ENCODE results near the gene RACK1.
A peak's percentile ranks its signal among the peaks of the same experiment; 100 is the strongest.
"Not testable (repeated sequence)": the region's sequence is repeated elsewhere in the genome, so short reads cannot be mapped to it uniquely, and the experiment has no call there.

RACK1 gene

DNA sequence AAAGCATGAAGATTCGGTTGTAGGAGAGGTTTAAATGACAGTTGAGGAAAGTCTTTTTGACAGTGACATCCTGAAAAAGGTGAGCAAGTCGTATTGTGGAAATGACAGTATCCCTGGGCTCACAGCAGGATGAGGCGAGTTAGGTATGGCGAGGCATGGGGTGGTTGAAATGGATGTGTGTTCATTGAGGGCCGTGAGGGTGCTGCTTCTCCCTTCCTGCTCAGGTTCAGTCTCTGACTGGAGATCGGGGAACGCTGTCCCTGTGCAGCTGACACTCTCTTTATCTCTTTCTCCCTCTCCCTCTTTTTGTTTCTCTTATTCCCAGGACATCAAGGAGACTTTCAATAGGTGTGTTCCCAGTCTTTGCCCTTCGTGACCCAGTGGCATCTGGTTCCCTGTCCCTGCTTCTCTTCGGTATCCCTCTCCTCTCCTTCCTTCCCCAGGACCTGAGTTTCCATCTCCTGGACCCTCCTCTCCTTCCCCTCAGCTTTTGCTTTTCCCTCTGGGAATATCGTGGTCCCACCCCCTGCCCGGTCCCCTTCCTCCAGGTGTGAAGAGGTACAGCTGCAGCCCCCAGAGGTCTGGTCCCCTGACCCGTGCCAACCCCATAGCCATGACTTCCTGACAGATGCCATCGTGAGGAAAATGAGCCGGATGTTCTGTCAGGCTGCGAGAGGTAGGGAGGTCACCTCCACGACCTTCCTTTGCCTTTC is 10.5 kb downstream of the RACK1 start:
- no peak for DNase-seq

DNA sequence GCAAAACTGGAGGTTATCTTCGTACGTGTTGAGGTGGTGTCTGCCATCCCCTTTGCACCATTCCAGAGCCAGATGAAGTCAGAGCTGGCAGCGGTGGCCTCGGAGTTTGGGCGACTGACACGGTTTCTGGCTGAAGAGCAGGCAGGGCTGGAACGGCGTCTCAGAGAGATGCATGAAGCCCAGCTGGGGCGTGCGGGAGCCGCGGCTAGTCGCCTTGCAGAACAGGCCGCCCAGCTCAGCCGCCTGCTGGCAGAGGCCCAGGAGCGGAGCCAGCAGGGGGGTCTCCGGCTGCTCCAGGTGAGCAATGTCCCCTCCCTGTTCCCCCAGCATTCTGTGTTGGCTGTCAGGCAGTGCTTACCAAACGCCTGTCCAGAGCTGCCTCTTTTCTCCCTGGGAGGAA is 11.1 kb downstream of the RACK1 start:
- DNase-seq = no peak

DNA sequence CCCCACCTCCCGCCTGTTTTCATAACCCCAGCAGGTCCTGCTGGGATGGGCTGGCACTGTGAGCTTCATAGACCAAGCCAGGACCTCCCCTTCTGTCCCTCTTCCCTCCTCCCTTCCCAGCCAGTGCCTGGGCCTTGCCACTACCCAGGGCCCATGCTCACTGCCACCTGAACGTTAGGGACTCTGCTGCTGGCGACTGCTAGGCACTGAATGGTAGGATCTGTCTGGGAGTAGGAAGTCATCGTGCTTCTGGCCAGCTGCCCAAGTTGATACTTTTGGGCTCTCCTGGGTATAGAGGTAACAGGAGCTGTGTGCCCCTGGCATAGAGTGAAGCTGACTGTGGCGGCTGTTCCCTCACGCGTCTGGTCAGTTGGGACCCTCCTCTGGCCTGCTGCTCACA is 12.3 kb downstream of the RACK1 start:
- no peak for DNase-seq

DNA sequence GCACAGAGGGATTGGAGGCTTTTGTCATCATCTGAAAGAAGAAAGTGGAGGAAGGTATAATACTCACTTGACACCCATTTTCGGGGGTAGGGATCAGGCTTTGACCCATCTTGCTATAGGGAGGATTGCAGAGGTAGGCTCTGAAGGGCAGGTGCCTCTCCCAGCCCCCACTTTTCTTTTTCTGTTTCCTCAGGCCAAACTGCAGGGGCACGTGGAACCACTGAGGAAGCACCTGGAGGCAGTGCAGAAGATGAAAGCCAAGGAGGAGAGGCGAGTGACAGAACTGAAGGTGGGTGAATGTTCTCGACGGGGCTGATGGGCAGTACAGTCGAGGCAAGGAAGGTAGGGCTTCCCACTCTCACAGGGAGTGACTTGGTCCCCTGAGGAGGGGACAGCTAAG is 13.2 kb downstream of the RACK1 start:
- no peak for DNase-seq

DNA sequence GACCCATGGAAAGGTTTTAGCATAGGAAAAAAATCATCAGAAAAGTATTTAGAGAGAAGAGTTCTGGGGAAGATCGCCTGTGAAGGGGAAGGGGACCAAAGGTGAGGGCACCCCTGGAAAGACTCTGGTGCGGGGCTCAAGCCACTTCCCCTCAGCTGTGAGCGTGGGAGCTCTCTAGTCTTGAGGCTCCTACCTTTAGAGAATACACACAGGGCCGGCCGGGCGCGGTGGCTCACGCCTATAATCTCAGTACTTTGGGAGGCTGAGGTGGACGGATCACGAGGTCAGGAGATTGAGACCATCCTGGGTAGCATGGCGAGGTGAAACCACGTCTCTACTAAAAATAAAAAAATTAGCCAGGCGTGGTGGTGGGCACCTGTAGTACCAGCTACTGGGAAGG is 13.7 kb downstream of the RACK1 start:
- no peak for DNase-seq

DNA sequence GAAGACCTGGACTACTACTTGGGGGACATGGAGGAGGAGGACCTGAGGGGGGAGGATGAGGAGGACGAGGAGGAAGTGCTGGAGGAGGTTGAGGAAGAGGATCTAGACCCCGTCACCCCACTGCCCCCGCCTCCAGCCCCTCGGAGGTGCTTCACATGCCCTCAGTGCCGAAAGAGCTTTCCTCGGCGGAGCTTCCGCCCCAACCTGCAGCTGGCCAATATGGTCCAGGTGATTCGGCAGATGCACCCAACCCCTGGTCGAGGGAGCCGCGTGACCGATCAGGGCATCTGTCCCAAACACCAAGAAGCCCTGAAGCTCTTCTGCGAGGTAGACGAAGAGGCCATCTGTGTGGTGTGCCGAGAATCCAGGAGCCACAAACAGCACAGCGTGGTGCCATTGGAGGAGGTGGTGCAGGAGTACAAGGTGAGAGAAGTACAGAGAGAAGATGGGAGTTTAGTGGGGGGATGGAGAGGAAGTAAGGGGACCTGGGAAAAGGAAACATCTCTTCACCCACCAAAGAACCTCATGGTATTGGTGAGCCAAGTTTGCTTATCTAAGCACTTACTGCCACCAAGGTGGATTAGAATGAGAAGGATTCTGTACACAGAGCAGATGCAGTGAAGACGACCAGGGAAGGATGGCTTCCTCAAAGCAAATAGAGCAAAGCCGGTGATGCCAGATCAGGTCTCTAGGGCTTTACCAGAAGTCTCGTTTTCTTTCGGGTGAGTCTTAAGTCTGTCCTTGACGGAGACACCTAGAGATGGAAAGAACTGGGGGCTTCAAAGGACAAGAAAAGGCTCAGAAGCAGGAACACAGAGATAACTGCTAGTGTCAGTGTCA is 19.1 kb downstream of the RACK1 start:
- DNase-seq = peak; percentile 52

DNA sequence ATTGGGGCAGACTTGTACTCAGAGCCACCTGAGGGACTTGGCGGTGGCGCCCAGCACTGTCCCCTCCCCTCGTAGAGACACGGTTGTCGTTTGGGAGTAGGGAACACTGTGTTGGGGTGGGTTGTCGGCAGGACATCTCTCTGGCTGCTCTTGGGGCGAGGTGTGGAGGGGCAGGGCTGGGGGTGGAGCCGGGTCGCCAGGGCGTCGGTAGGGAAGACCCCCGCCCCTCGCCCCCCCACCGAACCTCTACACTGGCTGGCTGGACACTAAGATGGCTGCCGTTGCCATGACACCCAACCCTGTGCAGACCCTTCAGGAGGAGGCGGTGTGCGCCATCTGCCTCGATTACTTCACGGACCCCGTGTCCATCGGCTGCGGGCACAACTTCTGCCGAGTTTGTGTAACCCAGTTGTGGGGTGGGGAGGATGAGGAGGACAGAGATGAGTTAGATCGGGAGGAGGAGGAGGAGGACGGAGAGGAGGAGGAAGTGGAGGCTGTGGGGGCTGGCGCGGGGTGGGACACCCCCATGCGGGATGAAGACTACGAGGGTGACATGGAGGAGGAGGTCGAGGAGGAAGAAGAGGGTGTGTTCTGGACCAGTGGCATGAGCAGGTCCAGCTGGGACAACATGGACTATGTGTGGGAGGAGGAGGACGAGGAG is 19.8 kb downstream of the RACK1 start:
- DNase-seq = no peak

DNA sequence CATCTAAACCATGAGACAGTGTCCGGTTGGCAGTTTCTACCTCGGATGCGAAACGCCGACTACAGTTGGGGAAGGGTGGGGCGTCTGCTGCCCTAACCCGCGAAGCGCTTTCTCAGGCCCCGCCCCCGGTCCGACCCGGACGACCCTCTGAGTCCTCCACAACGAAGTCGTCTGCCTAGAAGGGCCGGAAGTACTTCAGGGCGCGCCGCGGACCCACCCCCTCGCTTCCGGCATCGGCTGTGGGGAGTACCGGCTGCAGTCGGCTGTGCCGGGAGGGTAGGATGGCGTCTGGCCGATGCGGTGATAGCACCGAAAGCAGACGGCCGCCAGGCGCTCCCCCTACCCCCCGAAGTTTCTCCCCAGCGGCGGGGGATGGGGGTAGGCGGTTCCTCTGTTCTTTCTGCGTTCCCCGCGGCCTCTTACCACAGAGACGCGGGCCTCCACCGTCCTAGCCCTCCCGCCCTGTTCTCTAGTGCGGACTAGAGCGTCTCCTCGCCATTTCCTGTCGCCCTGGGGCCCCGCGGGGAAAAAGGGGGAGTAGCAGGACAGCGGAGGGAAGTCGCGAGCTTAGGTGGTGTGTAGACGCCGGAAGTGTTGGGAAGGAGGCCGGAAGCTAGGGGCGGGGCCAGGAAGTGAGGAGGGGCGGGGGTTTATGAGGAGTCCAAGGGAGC is 20.5 kb downstream of the RACK1 start, which contains the start of gene TRIM41:
TRIM41 (plus strand) TSS at position 224 of the 671 bp plus-strand sequence. CDS start 719 bp downstream, outside the sequence.
- DNase-seq = peak; percentile 98

DNA sequence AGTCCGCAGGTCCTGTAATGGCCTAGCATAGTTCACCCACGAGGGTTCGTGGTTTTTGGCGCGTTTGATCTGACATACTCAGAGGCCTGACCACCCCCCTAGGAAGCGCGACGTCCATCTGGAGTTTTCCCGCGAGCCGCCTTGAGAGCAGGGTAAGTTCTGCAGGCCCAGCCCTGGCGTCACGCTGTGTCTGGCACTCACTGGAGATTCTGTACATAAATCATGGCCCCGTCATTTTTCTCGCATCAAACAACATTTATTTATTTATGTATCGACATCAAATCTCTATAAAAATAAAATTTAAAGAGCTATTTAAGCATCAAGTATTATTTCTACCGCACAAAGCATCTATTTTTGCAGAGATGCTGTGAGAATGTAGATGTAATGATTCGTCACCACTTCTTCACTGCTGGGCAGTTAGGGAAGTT is 21.1 kb downstream of the RACK1 start:
- DNase-seq = no peak

DNA sequence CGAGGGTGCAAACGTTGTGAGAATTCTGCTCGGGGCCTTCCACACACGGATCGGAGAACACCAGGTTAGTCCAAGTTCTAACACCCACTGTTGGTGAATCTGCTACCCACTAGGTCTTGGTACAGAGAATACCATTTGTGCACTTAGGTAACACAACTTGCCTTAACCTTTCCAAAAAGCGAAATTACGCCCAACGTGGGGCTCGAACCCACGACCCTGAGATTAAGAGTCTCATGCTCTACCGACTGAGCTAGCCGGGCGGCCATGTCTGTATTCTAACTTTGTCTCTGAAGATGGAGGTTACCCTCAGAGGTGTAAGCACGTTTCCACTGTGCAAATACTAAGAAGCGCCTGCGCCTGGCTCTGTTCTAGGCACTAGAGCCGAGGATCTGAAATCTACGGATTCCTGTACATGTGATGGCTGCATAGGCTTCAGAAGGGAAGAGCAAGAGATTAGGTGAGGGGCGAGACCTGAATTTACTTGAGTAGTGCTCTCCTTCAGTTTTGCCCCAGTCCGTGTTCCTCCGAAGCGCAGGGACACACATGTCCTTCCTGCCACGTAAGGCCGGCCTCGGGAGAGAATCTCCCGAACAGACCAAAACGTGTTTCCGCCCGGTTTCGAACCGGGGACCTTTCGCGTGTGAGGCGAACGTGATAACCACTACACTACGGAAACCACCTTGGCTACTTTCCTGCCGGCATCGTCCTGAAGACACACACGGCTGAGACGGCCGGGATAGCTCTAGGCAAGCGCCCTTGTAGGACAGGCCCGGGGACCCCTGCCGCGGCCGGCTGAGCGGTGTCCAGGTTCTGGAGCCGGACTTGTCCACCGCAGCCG is 21.7 kb downstream of the RACK1 start:
- peak; percentile 97 for DNase-seq

DNA sequence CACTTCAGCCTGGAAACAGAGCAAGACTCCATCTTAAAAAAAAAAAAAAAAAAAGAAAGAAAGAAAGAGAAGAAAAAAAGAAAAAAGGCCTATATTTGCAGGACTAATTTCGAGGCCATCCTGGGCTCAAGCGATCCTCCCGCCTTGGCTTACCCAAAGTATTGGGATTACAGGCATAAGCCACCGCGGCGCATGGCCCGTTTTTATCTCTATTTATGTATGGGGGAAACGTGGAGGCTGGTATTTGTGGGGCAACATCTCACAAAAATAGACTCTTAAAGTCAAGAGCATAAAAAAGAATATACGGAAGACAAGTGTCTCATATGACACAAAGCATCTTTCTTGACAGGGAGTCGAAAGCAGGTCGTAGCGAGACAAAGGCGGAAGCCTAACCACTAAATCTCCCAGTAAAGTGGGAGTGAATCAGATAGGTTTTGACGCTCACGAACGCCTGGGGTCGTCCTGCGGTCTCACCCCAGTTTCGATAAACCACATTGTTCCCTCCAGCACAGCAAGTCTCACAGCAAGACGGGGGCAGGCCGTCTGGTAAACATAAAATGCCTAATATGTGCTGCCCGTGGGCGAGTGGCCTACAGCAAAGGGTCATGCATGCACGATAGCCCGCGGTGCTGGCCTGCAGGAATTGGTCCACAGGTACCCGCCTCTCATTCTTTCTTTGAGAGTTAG is 22.5 kb downstream of the RACK1 start:
- peak; percentile 59 for DNase-seq

DNA sequence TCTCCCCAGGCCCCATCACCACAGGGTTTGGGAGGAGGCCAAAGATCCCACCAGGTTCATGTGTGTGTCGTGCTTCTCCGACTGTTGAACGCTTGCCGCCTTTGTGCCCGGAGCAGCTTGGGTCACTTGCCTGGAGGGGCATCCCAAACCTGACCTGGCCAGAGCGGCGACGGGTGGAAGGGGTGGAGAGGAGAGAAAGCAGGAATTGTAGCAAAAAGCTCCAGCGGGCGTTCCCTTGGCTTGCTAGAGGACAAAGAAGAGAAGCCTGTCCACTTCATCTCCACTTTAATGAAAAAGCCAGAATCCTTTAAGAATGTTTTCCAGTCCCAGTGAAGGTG is 23.6 kb downstream of the RACK1 start:
- DNase-seq = no peak

DNA sequence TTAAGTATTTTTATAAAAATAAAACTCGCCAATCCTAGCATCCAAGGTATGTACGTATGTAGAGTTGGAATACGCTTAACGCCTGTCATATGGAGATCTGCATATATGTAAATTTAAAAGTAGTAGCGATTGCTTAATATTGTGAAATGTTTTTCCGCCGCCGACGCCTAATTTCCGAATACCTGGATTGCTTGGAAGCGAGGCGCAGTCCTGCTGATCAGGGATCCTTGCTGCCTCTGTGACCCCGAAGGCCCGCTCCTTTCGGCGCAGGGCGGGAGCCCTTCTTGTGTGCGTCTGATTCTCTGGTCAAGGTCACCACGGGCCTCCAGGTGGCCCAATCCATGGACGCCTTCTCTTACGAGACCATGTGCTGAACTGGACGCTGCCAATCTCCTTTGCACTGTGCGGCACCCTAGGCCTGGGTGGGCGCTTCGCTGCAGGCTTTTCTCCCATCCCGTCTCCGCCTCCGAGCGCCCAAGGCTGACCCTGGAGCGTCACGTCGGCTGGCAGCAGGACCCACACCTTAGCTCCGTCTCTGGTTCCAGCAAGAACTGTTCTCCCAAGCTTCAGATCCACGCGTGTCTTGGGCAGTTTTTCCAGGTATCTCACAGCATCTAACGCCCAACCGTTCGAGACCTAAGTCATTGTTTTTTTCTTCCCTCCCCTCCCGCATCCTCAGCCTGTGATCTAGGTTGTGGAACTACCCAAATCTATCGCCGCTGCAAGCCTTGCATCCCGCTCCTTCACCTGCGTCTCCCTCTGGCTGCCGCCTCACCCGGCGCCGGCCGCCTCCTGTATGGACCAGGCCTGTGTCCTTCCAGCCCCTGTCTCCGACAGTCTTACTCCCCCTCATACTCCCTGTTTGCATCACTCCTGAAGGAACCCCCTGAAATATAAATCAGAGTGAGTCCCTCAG is 24.2 kb downstream of the RACK1 start:
- DNase-seq = no peak

DNA sequence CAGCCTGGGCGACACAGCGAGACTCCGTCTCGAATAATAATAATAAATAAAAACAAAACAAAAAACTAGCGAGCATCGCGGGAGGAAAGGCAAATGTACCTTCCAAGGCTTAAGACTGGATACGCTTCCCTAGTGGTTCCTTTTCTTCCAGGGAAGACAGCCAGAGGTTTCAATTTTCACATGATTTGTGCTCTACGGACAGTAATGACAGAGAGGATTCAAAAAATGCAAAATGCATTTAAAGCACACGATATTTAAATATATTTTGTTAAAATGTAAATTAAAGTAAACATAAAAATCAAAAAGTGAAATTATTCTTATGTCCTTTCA is 24.9 kb downstream of the RACK1 start:
- DNase-seq = no peak

DNA sequence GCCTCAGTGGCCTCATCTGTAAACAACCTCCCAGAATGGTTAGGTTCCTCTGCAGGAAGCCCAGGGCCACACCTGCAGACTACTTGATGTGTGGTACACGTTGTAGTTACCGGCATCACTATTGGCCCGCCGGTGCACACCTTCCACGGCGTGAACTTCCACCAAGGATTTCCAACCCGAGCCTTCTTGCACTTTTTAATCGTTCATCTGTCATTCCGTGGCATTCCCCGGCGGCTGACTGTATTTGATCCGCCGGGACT is 26.0 kb downstream of the RACK1 start:
- DNase-seq = peak; percentile 43

DNA sequence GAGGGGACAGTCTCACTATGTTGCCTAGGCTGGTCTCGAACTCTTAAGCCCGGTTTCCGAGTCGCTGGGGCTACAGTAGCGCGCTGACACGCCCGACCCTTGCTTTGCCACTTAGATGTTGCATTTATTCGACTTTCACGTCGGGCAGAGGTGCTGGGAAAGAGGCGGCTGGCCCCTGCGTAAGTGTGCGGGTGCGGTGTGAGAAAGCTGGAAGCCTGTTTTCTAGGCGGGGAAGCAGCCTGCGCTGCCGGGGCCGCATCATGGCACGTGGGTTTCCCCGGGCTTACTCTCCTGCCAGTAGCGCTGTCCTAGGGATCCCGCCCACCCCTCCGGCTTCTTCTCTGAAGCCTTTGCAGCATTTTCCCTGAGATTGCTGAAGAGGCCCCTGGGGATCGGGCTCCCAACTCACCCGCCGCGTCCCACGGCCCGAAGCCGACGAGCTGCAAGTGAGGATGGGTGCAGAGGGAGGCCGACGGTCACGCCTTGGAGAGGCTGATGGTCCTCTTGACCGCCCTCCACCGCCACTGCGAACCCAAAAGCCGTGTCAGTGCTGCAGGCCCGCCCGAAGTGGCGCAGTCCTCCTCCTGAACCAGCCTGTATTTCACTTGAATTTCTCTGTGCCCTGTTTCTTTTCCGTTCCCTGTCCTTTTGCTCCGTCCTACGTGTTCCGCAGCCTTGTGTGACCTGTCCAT is 26.4 kb downstream of the RACK1 start:
- peak; percentile 62 for DNase-seq

DNA sequence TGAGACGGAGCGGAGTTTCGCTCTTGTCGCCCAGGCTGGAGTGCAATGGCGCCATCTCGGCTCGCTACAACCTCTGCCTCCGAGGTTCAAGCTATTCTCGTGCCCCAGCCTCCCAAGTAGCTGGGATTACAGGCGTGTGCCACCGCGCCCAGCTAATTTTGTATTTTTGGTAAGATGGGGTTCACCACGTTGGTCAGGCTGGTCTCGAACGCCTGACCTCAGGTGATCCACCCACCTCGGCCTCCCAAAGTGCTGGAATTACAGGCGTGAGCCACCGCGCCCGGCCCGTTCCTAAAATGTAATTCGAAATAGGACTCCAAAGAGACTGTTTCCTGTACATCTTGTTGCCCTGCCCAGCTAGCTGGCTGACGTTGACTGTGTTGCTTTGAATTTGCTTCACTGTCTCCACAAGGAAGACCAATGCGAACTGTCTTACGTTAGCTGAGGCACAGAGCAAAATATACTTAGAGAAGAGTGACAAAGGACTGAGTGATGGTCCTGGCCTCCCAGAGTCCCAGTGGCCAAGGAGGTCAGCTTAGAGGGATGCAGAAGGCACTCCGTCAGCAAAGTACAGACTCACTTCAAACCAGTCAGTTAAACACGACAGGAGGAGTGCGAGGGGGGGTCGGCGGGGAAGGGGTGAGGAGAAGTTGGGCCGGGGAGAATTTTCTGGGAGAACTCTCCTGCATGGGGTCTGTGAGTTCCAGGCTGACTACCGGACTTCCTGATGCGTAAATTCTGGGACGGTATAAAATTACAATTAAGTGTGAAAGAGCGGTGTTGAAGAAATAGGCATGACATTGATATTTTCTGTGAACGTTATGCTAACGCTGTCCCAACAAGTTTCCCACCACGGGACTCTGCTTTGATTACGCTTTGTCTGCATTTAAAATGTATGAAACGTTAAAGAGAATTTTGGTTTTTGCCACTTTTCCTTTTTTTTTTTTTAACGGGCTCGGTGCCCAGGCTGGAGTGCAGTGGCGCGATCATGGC is 27.4 kb downstream of the RACK1 start:
- no peak for DNase-seq

DNA sequence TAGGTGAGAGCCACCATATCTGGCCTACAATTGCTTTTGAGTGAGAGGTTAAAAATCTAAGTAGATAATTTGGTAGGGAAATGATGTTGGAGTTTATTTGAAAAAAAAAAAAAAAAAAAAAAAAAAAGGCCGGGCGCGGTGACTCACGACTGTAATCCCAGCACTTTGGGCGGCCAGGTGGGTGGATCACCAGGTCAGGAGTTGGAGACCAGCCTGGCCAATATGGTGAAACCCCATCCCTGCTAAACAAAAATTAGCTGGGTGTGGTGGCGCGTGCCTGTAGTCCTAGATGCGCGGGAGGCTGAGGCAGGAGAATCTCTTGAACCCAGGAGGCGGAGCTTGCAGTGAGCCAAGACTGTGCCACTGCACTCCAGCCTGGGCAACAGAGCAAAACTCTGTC is 29.5 kb downstream of the RACK1 start:
- not testable (repeated sequence) for DNase-seq

DNA sequence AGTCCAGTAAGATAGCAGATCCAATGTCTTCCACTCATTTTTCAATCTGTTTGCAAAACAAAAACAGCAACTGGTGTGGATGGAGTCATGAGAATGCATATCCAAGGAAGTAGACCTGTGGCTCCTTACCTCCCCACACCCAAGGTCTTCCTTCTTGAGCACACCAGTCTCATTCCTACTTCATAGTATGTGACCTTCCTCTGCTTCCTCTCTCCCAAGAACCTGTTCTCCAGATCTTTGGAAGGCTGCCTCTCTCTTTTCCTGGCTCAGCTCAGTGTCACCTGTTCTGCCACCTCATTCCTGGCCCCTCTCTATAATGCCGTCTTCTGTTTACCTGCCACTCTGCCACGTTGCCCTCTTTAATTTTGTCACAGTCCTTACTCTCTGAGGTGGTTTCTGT is 30.8 kb downstream of the RACK1 start:
- no peak for DNase-seq

All from activated naive CD4-positive, alpha-beta T cell treated with Interleukin-2 at 50 U/mL for 16 hours (primary cell).